Measurements from ENCODE around the gene ADCY7.

Gene ADCY7

GRCh38 chr16:50310308-50311133, 44.2 kb downstream of the ADCY7 start:
- H3K9me3 ChIP-seq (ENCODE audit: control insufficient read depth, insufficient read depth, low read length), result no peaks in the 10 kb centered on the region
- H3K36me3 ChIP-seq (ENCODE audit: insufficient read depth, low read length), result 0 out of 2 replicates have a peak, but pooled peaks cover 3% of the 10 kb centered on the region
- H3K4me1 ChIP-seq (ENCODE audit: insufficient read depth, low read length), result no peaks in the 10 kb centered on the region; the same call in 1 of the 2 replicates
- H3K9ac ChIP-seq (ENCODE audit: low read depth, low read length), result no peak overlapping the region

GRCh38 chr16:50311134-50311528, 44.8 kb downstream of the ADCY7 start:
- peaks cover 8% of the 10 kb centered on the region; the same call in 1 of the 2 replicates for H3K36me3 ChIP-seq (ENCODE audit: insufficient read depth, low read length)

GRCh38 chr16:50311891-50312501, 45.6 kb downstream of the ADCY7 start:
- H3K9me3 ChIP-seq (ENCODE audit: control insufficient read depth, insufficient read depth, low read length), result no peaks in the 10 kb centered on the region
- H3K9ac ChIP-seq (ENCODE audit: low read depth, low read length), result no peak overlapping the region
- H3K36me3 ChIP-seq (ENCODE audit: insufficient read depth, low read length), result peaks cover 14% of the 10 kb centered on the region
- no peaks in the 10 kb centered on the region; the same call in 1 of the 2 replicates for H3K4me1 ChIP-seq (ENCODE audit: insufficient read depth, low read length)

More at GRCh38 chr16:50311134-50311528, 44.8 kb downstream of the ADCY7 start:
- Histone ChIP-seq H3K9ac (ENCODE audit: low read depth, low read length) (no peak overlapping the region), H3K4me1 (ENCODE audit: insufficient read depth, low read length) (no peaks in the 10 kb centered on the region; the same call in 1 of the 2 replicates), H3K9me3 (ENCODE audit: control insufficient read depth, insufficient read depth, low read length) (no peaks in the 10 kb centered on the region)

GRCh38 chr16:50313596-50314478, 47.5 kb downstream of the ADCY7 start:
- Histone ChIP-seq H3K36me3 (ENCODE audit: insufficient read depth, low read length) (peaks cover 14% of the 10 kb centered on the region), H3K9ac (ENCODE audit: low read depth, low read length) (no peak overlapping the region), H3K4me1 (ENCODE audit: insufficient read depth, low read length) (no peaks in the 10 kb centered on the region; the same call in 1 of the 2 replicates)

GRCh38 chr16:50314665-50315064, 48.3 kb downstream of the ADCY7 start:
- Histone ChIP-seq H3K9ac (ENCODE audit: low read depth, low read length) (no peak overlapping the region), H3K4me1 (ENCODE audit: insufficient read depth, low read length) (no peaks in the 10 kb centered on the region; the same call in 1 of the 2 replicates), H3K9me3 (ENCODE audit: control insufficient read depth, insufficient read depth, low read length) (no peaks in the 10 kb centered on the region), H3K36me3 (ENCODE audit: insufficient read depth, low read length) (peaks cover 14% of the 10 kb centered on the region)

More at GRCh38 chr16:50313596-50314478, 47.5 kb downstream of the ADCY7 start:
- no peaks in the 10 kb centered on the region for H3K9me3 ChIP-seq (ENCODE audit: control insufficient read depth, insufficient read depth, low read length)

GRCh38 chr16:50315346-50315997, 49.1 kb downstream of the ADCY7 start:
- Histone ChIP-seq H3K4me1 (ENCODE audit: insufficient read depth, low read length) (no peaks in the 10 kb centered on the region; the same call in 1 of the 2 replicates), H3K9me3 (ENCODE audit: control insufficient read depth, insufficient read depth, low read length) (no peaks in the 10 kb centered on the region), H3K9ac (ENCODE audit: low read depth, low read length) (no peak overlapping the region), H3K36me3 (ENCODE audit: insufficient read depth, low read length) (peaks cover 14% of the 10 kb centered on the region)

- H3K9me3 ChIP-seq (ENCODE audit: control insufficient read depth, insufficient read depth, low read length), result no peaks in the 10 kb centered on the region
- no peak overlapping the region for H3K9ac ChIP-seq (ENCODE audit: low read depth, low read length)
- peaks cover 14% of the 10 kb centered on the region for H3K36me3 ChIP-seq (ENCODE audit: insufficient read depth, low read length)
- no peaks in the 10 kb centered on the region; the same call in 1 of the 2 replicates for H3K4me1 ChIP-seq (ENCODE audit: insufficient read depth, low read length)
Observed at GRCh38 chr16:50316102-50316847, 49.9 kb downstream of the ADCY7 start.

GRCh38 chr16:50316848-50317630, 50.7 kb downstream of the ADCY7 start:
- Histone ChIP-seq H3K9ac (ENCODE audit: low read depth, low read length) (no peak overlapping the region), H3K9me3 (ENCODE audit: control insufficient read depth, insufficient read depth, low read length) (no peaks in the 10 kb centered on the region), H3K4me1 (ENCODE audit: insufficient read depth, low read length) (no peaks in the 10 kb centered on the region; the same call in 1 of the 2 replicates), H3K36me3 (ENCODE audit: insufficient read depth, low read length) (peaks cover 14% of the 10 kb centered on the region)

GRCh38 chr16:50318796-50319578, 52.6 kb downstream of the ADCY7 start:
- no peaks in the 10 kb centered on the region for H3K9me3 ChIP-seq (ENCODE audit: control insufficient read depth, insufficient read depth, low read length)
- H3K4me1 ChIP-seq (ENCODE audit: insufficient read depth, low read length), result no peaks in the 10 kb centered on the region
- H3K36me3 ChIP-seq (ENCODE audit: insufficient read depth, low read length), result peaks cover 19% of the 10 kb centered on the region
- no peak overlapping the region for H3K9ac ChIP-seq (ENCODE audit: low read depth, low read length)

- no peaks in the 10 kb centered on the region for H3K9me3 ChIP-seq (ENCODE audit: control insufficient read depth, insufficient read depth, low read length)
- no peak overlapping the region for H3K9ac ChIP-seq (ENCODE audit: low read depth, low read length)
- no peaks in the 10 kb centered on the region for H3K4me1 ChIP-seq (ENCODE audit: insufficient read depth, low read length)
- H3K36me3 ChIP-seq (ENCODE audit: insufficient read depth, low read length), result peaks cover 23% of the 10 kb centered on the region
Observed at GRCh38 chr16:50320310-50320709, 54.0 kb downstream of the ADCY7 start.

- no peak overlapping the region for H3K9ac ChIP-seq (ENCODE audit: low read depth, low read length)
- peaks cover 17% of the 10 kb centered on the region for H3K36me3 ChIP-seq (ENCODE audit: insufficient read depth, low read length)
- no peaks in the 10 kb centered on the region for H3K4me1 ChIP-seq (ENCODE audit: insufficient read depth, low read length)
Observed at GRCh38 chr16:50322333-50322732, 56.0 kb downstream of the ADCY7 start.

GRCh38 chr16:50323335-50324011, 57.1 kb downstream of the ADCY7 start:
- no peaks in the 10 kb centered on the region for H3K9me3 ChIP-seq (ENCODE audit: control insufficient read depth, insufficient read depth, low read length)
- H3K9ac ChIP-seq (ENCODE audit: low read depth, low read length), result no peak overlapping the region
- H3K4me1 ChIP-seq (ENCODE audit: insufficient read depth, low read length), result no peaks in the 10 kb centered on the region
- H3K36me3 ChIP-seq (ENCODE audit: insufficient read depth, low read length), result peaks cover 24% of the 10 kb centered on the region

More at GRCh38 chr16:50322333-50322732, 56.0 kb downstream of the ADCY7 start:
- no peaks in the 10 kb centered on the region for H3K9me3 ChIP-seq (ENCODE audit: control insufficient read depth, insufficient read depth, low read length)

Measured in ES-I3 (cell line).